Measurements from ENCODE around the gene SLC20A1. TPM values are rescaled to one million over a fixed set of nuclear protein-coding genes. Genes with fewer than 3 reads are reported as not detected.
A peak's percentile ranks its signal among the peaks of the same experiment; 100 is the strongest.
"Not testable (repeated sequence)": the region's sequence is repeated elsewhere in the genome, so short reads cannot be mapped to it uniquely, and the experiment has no call there.

SLC20A1 gene
- polyA plus RNA-seq, 10 donors = 16.1 to 32.4 (median 21.9) TPM

GRCh38 chr2:112644155-112644932, 1.4 kb upstream of the SLC20A1 start:
- no peak for DNase-seq

- DNase-seq = no peak
Measured at GRCh38 chr2:112644933-112645309, 818 bp upstream of the SLC20A1 start.

- DNase-seq = peak in 1 of 3 donors; percentile 57
Measured at GRCh38 chr2:112646102-112646719, 472 bp downstream of the SLC20A1 start.

- DNase-seq = peak in 1 of 3 donors; percentile 40
Measured at GRCh38 chr2:112646791-112647689, 1.3 kb downstream of the SLC20A1 start.

GRCh38 chr2:112648081-112648480, 2.3 kb downstream of the SLC20A1 start:
- DNase-seq = no peak

GRCh38 chr2:112656679-112657078, 10.9 kb downstream of the SLC20A1 start:
- DNase-seq = no peak

GRCh38 chr2:112658301-112658700, 12.6 kb downstream of the SLC20A1 start:
- no peak for DNase-seq

GRCh38 chr2:112658839-112659667, 13.3 kb downstream of the SLC20A1 start:
- no peak for DNase-seq

GRCh38 chr2:112660138-112660537, 14.4 kb downstream of the SLC20A1 start:
- DNase-seq = no peak

GRCh38 chr2:112661656-112662305, 16.0 kb downstream of the SLC20A1 start:
- no peak for DNase-seq

- no peak for DNase-seq
Measured at GRCh38 chr2:112662704-112663103, 17.0 kb downstream of the SLC20A1 start.

GRCh38 chr2:112664689-112665088, 18.9 kb downstream of the SLC20A1 start:
- no peak for DNase-seq

- no peak for DNase-seq
Measured at GRCh38 chr2:112665113-112665780, 19.5 kb downstream of the SLC20A1 start.

- no peak for DNase-seq
Measured at GRCh38 chr2:112666761-112667122, 21.0 kb downstream of the SLC20A1 start.

- DNase-seq = not testable (repeated sequence)
Measured at GRCh38 chr2:112667540-112667939, 21.8 kb downstream of the SLC20A1 start.

GRCh38 chr2:112669667-112670066, 23.9 kb downstream of the SLC20A1 start:
- DNase-seq = no peak

- DNase-seq = no peak
Measured at GRCh38 chr2:112670252-112671022, 24.7 kb downstream of the SLC20A1 start.

- no peak for DNase-seq
Measured at GRCh38 chr2:112671801-112672200, 26.1 kb downstream of the SLC20A1 start.

GRCh38 chr2:112673008-112673407, 27.3 kb downstream of the SLC20A1 start:
- DNase-seq = no peak

- peak; percentile 7 to 44 (median 40) for DNase-seq
Measured at GRCh38 chr2:112674229-112674628, 28.5 kb downstream of the SLC20A1 start.
